Endothelial cell of umbilical vein (primary cell): ENCODE results near the gene TAS2R1.

Experiments used
- EZH2 ChIP-seq: IDR thresholded peaks from 2 replicates; pipeline ENCODE4 v1.6.1; 2012; ENCODE audit warnings: borderline replicate concordance, low read depth, mild to moderate bottlenecking, moderate library complexity, low read length, inconsistent platforms; ENCODE audit not compliant: severe bottlenecking
- FOS ChIP-seq: IDR thresholded peaks from 2 replicates; pipeline ENCODE4 v1.6.1; 2011; ENCODE audit warnings: mild to moderate bottlenecking, low read length, moderate library complexity, borderline replicate concordance; ENCODE audit not compliant: insufficient read depth
- JUN ChIP-seq: IDR thresholded peaks from 2 replicates; pipeline ENCODE4 v1.6.1; 2011; ENCODE audit warnings: borderline replicate concordance, low read depth; ENCODE audit not compliant: insufficient read length, insufficient read depth
- MYC ChIP-seq: IDR thresholded peaks from one replicate; pipeline ENCODE4 v1.6.1; 2011; ENCODE audit warnings: mild to moderate bottlenecking, low read depth, low read length
- POLR2A ChIP-seq: IDR thresholded peaks from 2 replicates; pipeline ENCODE4 v1.6.1; 2012; ENCODE audit warnings: low read depth, mild to moderate bottlenecking, control low read depth, low read length
- TF ChIP-seq, protein P1 (sequence below): IDR thresholded peaks from 2 replicates; pipeline ENCODE4 v1.6.1; 2011; ENCODE audit not compliant: insufficient read depth, insufficient read length
- TF ChIP-seq, protein P2 (sequence below), 2 donors: IDR thresholded peaks; 1 replicate in 1 of 2; 2 replicates in 1 of 2; pipeline ENCODE4 v1.5.1; 2011; ENCODE audit warnings: low read length in 2 of 2, mild to moderate bottlenecking in 2 of 2, moderate library complexity in 2 of 2, control low read depth in 1 of 2, inconsistent platforms in 1 of 2, low read depth in 1 of 2; ENCODE audit not compliant: insufficient read depth in 1 of 2; ENCODE audit errors: extremely low read depth in 1 of 2

DNA sequence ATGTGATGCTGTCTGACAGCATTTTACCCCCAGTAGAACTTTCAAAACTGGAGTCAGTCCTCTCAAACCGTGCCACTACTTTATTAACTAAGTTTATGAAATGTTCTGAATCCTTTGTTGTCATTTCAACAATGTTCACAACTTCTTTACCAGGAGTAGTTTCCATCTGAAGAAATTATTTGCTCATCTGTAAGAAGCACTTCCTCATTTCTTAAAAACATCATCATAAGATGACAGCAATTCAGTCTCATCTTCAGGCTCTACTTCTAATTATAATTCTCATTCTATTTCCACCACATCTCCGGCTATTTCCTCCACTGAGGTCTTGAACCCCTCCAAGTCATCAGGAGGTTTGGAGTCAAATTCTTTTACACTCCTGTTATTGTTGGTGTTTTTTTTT, 2.3 kb upstream of the TAS2R1 start:
- TF ChIP-seq FOS: no peak
- no peak for TF ChIP-seq MYC
- TF ChIP-seq EZH2: no peak
- TF ChIP-seq, protein P1, sequence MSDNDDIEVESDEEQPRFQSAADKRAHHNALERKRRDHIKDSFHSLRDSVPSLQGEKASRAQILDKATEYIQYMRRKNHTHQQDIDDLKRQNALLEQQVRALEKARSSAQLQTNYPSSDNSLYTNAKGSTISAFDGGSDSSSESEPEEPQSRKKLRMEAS: no peak
- TF ChIP-seq, protein P2, sequence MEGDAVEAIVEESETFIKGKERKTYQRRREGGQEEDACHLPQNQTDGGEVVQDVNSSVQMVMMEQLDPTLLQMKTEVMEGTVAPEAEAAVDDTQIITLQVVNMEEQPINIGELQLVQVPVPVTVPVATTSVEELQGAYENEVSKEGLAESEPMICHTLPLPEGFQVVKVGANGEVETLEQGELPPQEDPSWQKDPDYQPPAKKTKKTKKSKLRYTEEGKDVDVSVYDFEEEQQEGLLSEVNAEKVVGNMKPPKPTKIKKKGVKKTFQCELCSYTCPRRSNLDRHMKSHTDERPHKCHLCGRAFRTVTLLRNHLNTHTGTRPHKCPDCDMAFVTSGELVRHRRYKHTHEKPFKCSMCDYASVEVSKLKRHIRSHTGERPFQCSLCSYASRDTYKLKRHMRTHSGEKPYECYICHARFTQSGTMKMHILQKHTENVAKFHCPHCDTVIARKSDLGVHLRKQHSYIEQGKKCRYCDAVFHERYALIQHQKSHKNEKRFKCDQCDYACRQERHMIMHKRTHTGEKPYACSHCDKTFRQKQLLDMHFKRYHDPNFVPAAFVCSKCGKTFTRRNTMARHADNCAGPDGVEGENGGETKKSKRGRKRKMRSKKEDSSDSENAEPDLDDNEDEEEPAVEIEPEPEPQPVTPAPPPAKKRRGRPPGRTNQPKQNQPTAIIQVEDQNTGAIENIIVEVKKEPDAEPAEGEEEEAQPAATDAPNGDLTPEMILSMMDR (IDR thresholded peaks at IDR 0.05; ENCODE audit: extremely low read depth in 1 of 2, insufficient read depth in 1 of 2, low read depth in 1 of 2, low read length in 2 of 2): no peak
- TF ChIP-seq POLR2A: no peak
- no peak for TF ChIP-seq JUN
